GM12891 (cell line): Measurements from ENCODE around the gene KATNIP.

Source experiments
- DNase-seq: peaks from one replicate; pipeline ENCODE4 v3.0.0; 2011; ENCODE audit warnings: low spot score; ENCODE audit not compliant: insufficient read length
- FAIRE-seq: peaks from 2 replicates; lab custom pipeline; 2011; peaks lifted over from hg19 to GRCh38; lab: Jason Lieb, UNC
- PAX5 ChIP-seq: IDR thresholded peaks from 2 replicates; pipeline ENCODE4 v1.6.1; 2011; ENCODE audit warnings: low read length, moderate library complexity, mild to moderate bottlenecking; ENCODE audit not compliant: insufficient read depth, severe bottlenecking
- POLR2A ChIP-seq: IDR thresholded peaks from 2 replicates; pipeline ENCODE4 v1.6.1; 2011; ENCODE audit warnings: low read depth, low read length, control low read depth
- POLR2AphosphoS5 ChIP-seq: IDR thresholded peaks from 2 replicates; pipeline ENCODE4 v1.6.1; 2011; ENCODE audit warnings: low read depth, low read length, control low read depth
- POU2F2 ChIP-seq: IDR thresholded peaks from 2 replicates; pipeline ENCODE4 v1.6.1; 2011; ENCODE audit warnings: low read depth, mild to moderate bottlenecking, control low read depth, low read length, moderate library complexity
- SPI1 ChIP-seq: IDR thresholded peaks from 2 replicates; pipeline ENCODE4 v1.6.1; 2011; ENCODE audit warnings: low read depth, low read length, control low read depth
- TAF1 ChIP-seq: IDR thresholded peaks from 2 replicates; pipeline ENCODE4 v1.6.1; 2011; ENCODE audit warnings: low read depth, low read length, control low read depth

KATNIP gene

GRCh38 chr16:27596411-27596810, 46.5 kb downstream of the KATNIP start:
- TF ChIP-seq POLR2AphosphoS5 = no peak
- no peak for TF ChIP-seq TAF1
- TF ChIP-seq POU2F2 = no peak
- TF ChIP-seq SPI1 = no peak
- TF ChIP-seq POLR2A = no peak
- DNase-seq (no peak), FAIRE-seq (no peak)

DNA sequence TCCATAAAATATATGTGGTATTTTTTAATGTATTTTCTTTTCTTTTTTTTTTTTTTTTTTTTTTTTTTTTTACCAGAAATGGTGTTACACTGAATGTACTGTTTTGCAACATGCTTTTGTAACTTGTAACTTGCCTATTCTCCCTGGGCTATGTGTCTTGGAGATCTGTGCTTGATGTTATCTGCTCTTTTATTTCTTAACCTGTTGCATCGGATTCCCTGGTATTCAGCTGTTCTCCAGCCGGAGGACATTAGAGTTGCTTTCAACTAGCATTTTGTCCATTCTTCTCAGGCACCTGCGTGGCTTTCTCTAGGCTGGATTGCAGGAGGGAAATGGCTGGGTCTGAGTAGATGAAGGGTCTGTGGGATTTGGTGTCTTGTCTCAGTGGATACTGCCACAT, 47.4 kb downstream of the KATNIP start:
- FAIRE-seq (peak; percentile 28), DNase-seq (no peak)
- no peak for TF ChIP-seq SPI1
- no peak for TF ChIP-seq POLR2A
- TF ChIP-seq PAX5 = no peak
- TF ChIP-seq POU2F2 = no peak
- no peak for TF ChIP-seq TAF1
- TF ChIP-seq POLR2AphosphoS5 = no peak

GRCh38 chr16:27598220-27598619, 48.3 kb downstream of the KATNIP start:
- no peak for TF ChIP-seq SPI1
- TF ChIP-seq PAX5 = no peak
- no peak for TF ChIP-seq POU2F2
- no peak for TF ChIP-seq POLR2AphosphoS5
- TF ChIP-seq TAF1 = no peak
- no peak for TF ChIP-seq POLR2A
- FAIRE-seq = no peak
- no peak for DNase-seq

- FAIRE-seq = no peak
These were observed 49.1 kb downstream of the KATNIP start for GRCh38 chr16:27598931-27599565.

DNA sequence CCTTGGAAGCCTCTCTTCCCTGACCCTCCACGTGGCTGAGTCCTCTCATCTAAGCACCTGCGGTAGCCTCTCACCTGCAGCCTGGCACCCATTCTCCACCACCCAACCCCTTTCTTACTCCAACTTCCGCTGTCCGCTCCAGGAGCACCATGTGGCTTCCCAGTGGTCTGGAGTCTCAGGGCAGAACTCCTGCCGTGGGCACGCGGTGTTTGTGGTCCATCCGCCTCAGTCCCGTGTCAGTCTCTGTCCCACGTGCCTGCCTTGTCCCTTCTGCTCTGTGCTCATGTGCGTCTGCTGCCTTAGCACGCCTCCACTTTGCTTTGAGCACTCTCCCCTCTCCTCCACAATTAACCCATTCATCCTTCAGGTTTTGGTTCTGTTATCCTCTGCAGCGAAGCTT, 49.7 kb downstream of the KATNIP start:
- FAIRE-seq (no peak), DNase-seq (no peak)
- TF ChIP-seq POLR2A (no peak), POU2F2 (no peak)

More at GRCh38 chr16:27598931-27599565, 49.1 kb downstream of the KATNIP start:
- TF ChIP-seq POU2F2 = no peak
- no peak for TF ChIP-seq PAX5
- no peak for DNase-seq
